CD4-positive, alpha-beta T cell treated with Interleukin-4 for 4 hours (primary cell): ENCODE measurements around the gene MBP.
A peak's percentile ranks its signal among the peaks of the same experiment; 100 is the strongest.

Experiments
- DNase-seq: peaks from one replicate; pipeline ENCODE4 v3.0.0-alpha.2; 2020

MBP gene

GRCh38 chr18:77112747-77113092 is 19.9 kb downstream of the MBP start:
- no peak for DNase-seq

- no peak for DNase-seq
Observed at GRCh38 chr18:77111951-77112746, 20.4 kb downstream of the MBP start.

GRCh38 chr18:77111449-77111848 is 21.1 kb downstream of the MBP start:
- DNase-seq: no peak

GRCh38 chr18:77110936-77111335 is 21.6 kb downstream of the MBP start:
- DNase-seq: no peak

- DNase-seq: no peak
Observed at GRCh38 chr18:77110400-77110799, 22.2 kb downstream of the MBP start.

GRCh38 chr18:77109648-77110019 is 22.9 kb downstream of the MBP start:
- no peak for DNase-seq

- DNase-seq: no peak
Observed at GRCh38 chr18:77108821-77109647, 23.5 kb downstream of the MBP start.

GRCh38 chr18:77108001-77108692 is 24.4 kb downstream of the MBP start:
- DNase-seq: peak; percentile 43

GRCh38 chr18:77107292-77107691 is 25.3 kb downstream of the MBP start:
- no peak for DNase-seq

- peak; percentile 86 for DNase-seq
Observed at GRCh38 chr18:77106331-77106730, 26.3 kb downstream of the MBP start.

- DNase-seq: no peak
Observed at GRCh38 chr18:77105680-77106079, 26.9 kb downstream of the MBP start.

- DNase-seq: peak; percentile 24
Observed at GRCh38 chr18:77105028-77105427, 27.6 kb downstream of the MBP start.

GRCh38 chr18:77103991-77104531 is 28.5 kb downstream of the MBP start:
- DNase-seq: no peak

- DNase-seq: no peak
Observed at GRCh38 chr18:77103187-77103850, 29.3 kb downstream of the MBP start.

GRCh38 chr18:77102259-77103040 is 30.1 kb downstream of the MBP start:
- DNase-seq: peak; percentile 72

- DNase-seq: peak; percentile 54
Observed at GRCh38 chr18:77101410-77102258, 30.9 kb downstream of the MBP start.

- DNase-seq: peak; percentile 60
Observed at GRCh38 chr18:77100751-77101355, 31.7 kb downstream of the MBP start.

GRCh38 chr18:77099485-77100370 is 32.9 kb downstream of the MBP start:
- peak; percentile 30 for DNase-seq

- DNase-seq: no peak
Observed at GRCh38 chr18:77098538-77099174, 33.9 kb downstream of the MBP start.
